ENCODE measurements around the gene UBE2D2. TPM values are rescaled to one million over a fixed set of nuclear protein-coding genes. Genes with fewer than 3 reads are reported as not detected.
A peak's percentile ranks its signal among the peaks of the same experiment; 100 is the strongest.

The UBE2D2 gene
- total RNA-seq, 1 donor from 2014 or later = 166 TPM

GRCh38 chr5:139676406-139676805, 115.3 kb downstream of the UBE2D2 start:
- Mint-ChIP-seq H3K27ac (ENCODE audit: unreplicated experiment) (peak overlapping the region; percentile 96), H3K4me3 (peak overlapping the region; percentile 59), H3K27me3 (ENCODE audit: low read depth) (no peaks in the 10 kb centered on the region), H3K36me3 (ENCODE audit: low read depth) (no peaks in the 10 kb centered on the region), H3K4me1 (peaks cover 49% of the 10 kb centered on the region), H3K9me3 (no peaks in the 10 kb centered on the region)
- DNase-seq (ENCODE audit: low read depth, low spot score) = no peak
- TF ChIP-seq CTCF (conservative IDR thresholded peaks at IDR 0.05) = no peak

- Mint-ChIP-seq H3K27ac (ENCODE audit: unreplicated experiment) (peak overlapping the region; percentile 98), H3K36me3 (ENCODE audit: low read depth) (no peaks in the 10 kb centered on the region), H3K4me1 (peaks cover 45% of the 10 kb centered on the region), H3K9me3 (no peaks in the 10 kb centered on the region), H3K27me3 (ENCODE audit: low read depth) (no peaks in the 10 kb centered on the region), H3K4me3 (peak overlapping the region; percentile 59)
- no peak for TF ChIP-seq CTCF (conservative IDR thresholded peaks at IDR 0.05)
- DNase-seq (ENCODE audit: low read depth, low spot score) = peak; percentile 69
These were observed 116.0 kb downstream of the UBE2D2 start for GRCh38 chr5:139676951-139677735.

Other genes with a start within 250 kb of the UBE2D2 start
- gene PAIP2, start 219.5 kb upstream of the UBE2D2 start, total RNA-seq = 103 and 104 TPM in 2 replicates
- not detected in 2 replicates for gene SLC23A1, start 178.0 kb upstream of the UBE2D2 start, total RNA-seq
- gene MZB1, start 171.4 kb upstream of the UBE2D2 start, total RNA-seq = 0.25 and 0.30 TPM in 2 replicates
- 2.2 and 2.4 TPM in 2 replicates for gene PROB1, start 166.2 kb upstream of the UBE2D2 start, total RNA-seq
- 15.2 and 16.1 TPM in 2 replicates for gene SPATA24, start 157.2 kb upstream of the UBE2D2 start, total RNA-seq
- gene DNAJC18, start 121.8 kb upstream of the UBE2D2 start, total RNA-seq = 27.9 and 32.5 TPM in 2 replicates
- gene ECSCR, start 98.6 kb upstream of the UBE2D2 start, total RNA-seq = not detected in 2 replicates
- not detected in 2 replicates for gene SMIM33, start 90.3 kb upstream of the UBE2D2 start, total RNA-seq
- gene STING1, start 78.6 kb upstream of the UBE2D2 start, total RNA-seq = 0.23 and 0.49 TPM in 2 replicates
- gene CXXC5, start 87.0 kb downstream of the UBE2D2 start, total RNA-seq = 29.2 and 30.4 TPM in 2 replicates
- 0.66 and 0.68 TPM in 2 replicates for gene PSD2, start 234.5 kb downstream of the UBE2D2 start, total RNA-seq

Measured in neural crest cell (in vitro differentiated cells).